ENCODE results near the gene ERBB3. TPM values are rescaled to one million over a fixed set of nuclear protein-coding genes. Genes with fewer than 3 reads are reported as not detected.

Gene ERBB3
- total and polyA plus RNA-seq, 2 of the 8 experiments (the other 6 are each of a cell fraction or from before 2014, with no cell fraction given), result 33.9 to 52.4 TPM

- CTCF ChIA-PET (ENCODE audit: partially characterized antibody), result interaction anchor here (0.5 to 5.4 kb wide), 17 partner anchors 9 to 1326 kb away, joined by 3 to 46 read pairs (median 5); partner anchors contain the start of genes RNF41, SMARCC2 and ZC3H10
- FAIRE-seq (peak; percentile 60), DNase-seq (ENCODE audit: low read depth in 1 of 2, low spot score in 2 of 2) (peak; percentile 97 to 100)
- H3K4me1 ChIP-seq (replicated peaks in 1 of 4; ENCODE audit: control insufficient read depth in 3 of 4, insufficient read depth in 4 of 4, low read length in 3 of 4), result peaks cover 0 to 13% (median 5%) of the 10 kb centered on the region in 4 experiments; a peak in 5 of 7 replicates
- H2BK20ac ChIP-seq (ENCODE audit: low read length), result no peak within 1 kb of the TSS
- no peaks in the 10 kb centered on the region for H3K27me3 ChIP-seq (replicated peaks in 1 of 4; ENCODE audit: control insufficient read depth in 3 of 4, extremely low read depth in 1 of 4, insufficient read depth in 3 of 4, low read length in 3 of 4)
- 2% methylated on average over 46 of the region's 49 CpGs; no CpG with 5 or more reads in 1 of the 2 experiments for WGBS, 2 experiments (ENCODE audit: extremely low coverage in 1 of 2, insufficient coverage in 1 of 2, insufficient read length in 1 of 2, insufficient replicate concordance in 2 of 2, low coverage in 1 of 2, low lambda C conversion rate in 2 of 2, missing lambda C conversion rate in 1 of 2)
- peak within 1 kb of the TSS; percentile 79 to 95 (median 90) for H3K4me3 ChIP-seq (ENCODE audit: extremely low read depth in 1 of 4, insufficient read depth in 2 of 4, low read depth in 3 of 4, low read length in 4 of 4)
- H3K23me2 ChIP-seq (ENCODE audit: low read depth, low read length), result peaks cover 12% of the 10 kb centered on the region
- peak within 1 kb of the TSS; percentile 3; the same call in 1 of the 2 replicates for H2AFZ ChIP-seq (ENCODE audit: low read length)
- POLR2A ChIA-PET (ENCODE audit: partially characterized antibody), result interaction anchor here (0.5 to 5.3 kb wide), 18 partner anchors 8 to 138 kb away, joined by 3 to 161 read pairs (median 5); partner anchors contain the start of genes COQ10A, ERBB3, MYL6B and PA2G4
- H2BK5ac ChIP-seq (ENCODE audit: low read depth, low read length), result peak within 1 kb of the TSS; percentile 90
- H3K79me2 ChIP-seq (ENCODE audit: control insufficient read depth in 1 of 2, insufficient read depth in 2 of 2, low read length in 2 of 2), result peaks cover 0 to 10% of the 10 kb centered on the region in 2 experiments; a peak in 1 of 4 replicates
- H3K18ac ChIP-seq (ENCODE audit: extremely low read depth, low read length), result peak within 1 kb of the TSS; percentile 85; the same call in 1 of the 2 replicates
- H2AK5ac ChIP-seq (ENCODE audit: low read depth, low read length), result peak within 1 kb of the TSS; percentile 89; the same call in 1 of the 2 replicates
- H3K4ac ChIP-seq (replicated peaks; ENCODE audit: insufficient read length, low read depth, low read length), result peak within 1 kb of the TSS; percentile 66
- peak within 1 kb of the TSS; percentile 93 for H2BK15ac ChIP-seq (ENCODE audit: low read length)
- H3K36me3 ChIP-seq (ENCODE audit: control insufficient read depth in 2 of 4, insufficient read depth in 4 of 4, low read length in 3 of 4), result peaks cover 11 to 27% (median 22%) of the 10 kb centered on the region in 4 experiments
- peak within 1 kb of the TSS; percentile 96 to 98 for H3K4me2 ChIP-seq (ENCODE audit: insufficient read depth in 1 of 2, low read depth in 2 of 2, low read length in 2 of 2)
- no peaks in the 10 kb centered on the region for H3K79me1 ChIP-seq (ENCODE audit: low read depth, low read length)
- peak within 1 kb of the TSS; percentile 20 for H3K14ac ChIP-seq (ENCODE audit: insufficient read length)
- peak within 1 kb of the TSS; percentile 72 for H4K5ac ChIP-seq (ENCODE audit: insufficient read length, low read depth, low read length)
- H3K27ac ChIP-seq (ENCODE audit: low read depth, low read length), result peak within 1 kb of the TSS; percentile 88
- peak within 1 kb of the TSS; percentile 69; the same call in 1 of the 2 replicates for H2BK12ac ChIP-seq (ENCODE audit: low read depth, low read length)
- peak within 1 kb of the TSS; percentile 63 for H3K56ac ChIP-seq (replicated peaks; ENCODE audit: insufficient read length, low read depth, low read length)
- peak within 1 kb of the TSS; percentile 48 for H4K91ac ChIP-seq (replicated peaks; ENCODE audit: insufficient read length, low read length)
- no peak within 1 kb of the TSS for H2BK120ac ChIP-seq (replicated peaks; ENCODE audit: low read depth, low read length)
- peak within 1 kb of the TSS; percentile 96 for H4K8ac ChIP-seq (ENCODE audit: extremely low read depth, insufficient read depth, low read length)
- H4K20me1 ChIP-seq (replicated peaks in 1 of 2; ENCODE audit: control insufficient read depth in 1 of 2, insufficient read depth in 2 of 2, low read length in 2 of 2), result peaks cover 0 to 2% of the 10 kb centered on the region in 2 experiments
- no peaks in the 10 kb centered on the region; a peak in 1 of 4 replicates for H3K9me3 ChIP-seq (ENCODE audit: insufficient read depth in 2 of 2, low read depth in 1 of 2, low read length in 1 of 2)
- H3K23ac ChIP-seq (ENCODE audit: insufficient read length), result no peak within 1 kb of the TSS
- peak within 1 kb of the TSS; percentile 92 to 93 (median 92) for H3K9ac ChIP-seq (replicated peaks in 1 of 4; ENCODE audit: extremely low read depth in 1 of 4, low read depth in 3 of 4, low read length in 3 of 4)
- TF ChIP-seq SP4 (IDR thresholded peaks at IDR 0.05; ENCODE audit: low read length) (peak; percentile 58), TBP (IDR thresholded peaks at IDR 0.05; ENCODE audit: low read depth, low read length) (peak; percentile 83), SIN3A (conservative IDR thresholded peaks at IDR 0.05 in 1 of 2, IDR thresholded peaks at IDR 0.05 in 1 of 2; ENCODE audit: low read depth in 1 of 2, low read length in 2 of 2) (peak in 1 of 2 experiments; percentile 88; a peak in 1 of 4 replicates), SP1 (IDR thresholded peaks at IDR 0.05; ENCODE audit: low read depth, low read length) (0 out of 2 replicates have a peak, but pooled peaks have one; percentile 7), JUN (IDR thresholded peaks at IDR 0.05; ENCODE audit: low read depth, low read length) (peak; percentile 92), YY1 (IDR thresholded peaks at IDR 0.05; ENCODE audit: low read depth, low read length) (peak; percentile 68; the same call in 1 of the 2 replicates), EP300 (IDR thresholded peaks at IDR 0.05; ENCODE audit: borderline replicate concordance in 1 of 2, low read depth in 2 of 2, low read length in 2 of 2) (peak in 1 of 2 experiments; percentile 57; a peak in 1 of 3 replicates), RBBP5 (IDR thresholded peaks at IDR 0.05; ENCODE audit: borderline replicate concordance, low read depth, low read length) (peak; percentile 38; the same call in 1 of the 2 replicates), BACH1 (IDR thresholded peaks at IDR 0.05; ENCODE audit: low read length) (no peak), NANOG (IDR thresholded peaks at IDR 0.05; ENCODE audit: insufficient read depth, low read depth, low read length, poor library complexity, severe bottlenecking) (no peak)
Observed at GRCh38 chr12:56127888-56128669, 48.1 kb downstream of the ERBB3 start, which contains the start of gene ESYT1. TSS of gene ESYT1 (plus strand) at chr12:56128267. CDS start at chr12:56128320, 53 bp downstream.

Measured in H1 (cell line).